Kidney glomerular epithelial cell (primary cell): ENCODE data around the gene SULT1C2.

Experiments
- DNase-seq: peaks from one replicate; lab custom pipeline; 2025; lab: John Stamatoyannopoulos, UW

The SULT1C2 gene

DNA sequence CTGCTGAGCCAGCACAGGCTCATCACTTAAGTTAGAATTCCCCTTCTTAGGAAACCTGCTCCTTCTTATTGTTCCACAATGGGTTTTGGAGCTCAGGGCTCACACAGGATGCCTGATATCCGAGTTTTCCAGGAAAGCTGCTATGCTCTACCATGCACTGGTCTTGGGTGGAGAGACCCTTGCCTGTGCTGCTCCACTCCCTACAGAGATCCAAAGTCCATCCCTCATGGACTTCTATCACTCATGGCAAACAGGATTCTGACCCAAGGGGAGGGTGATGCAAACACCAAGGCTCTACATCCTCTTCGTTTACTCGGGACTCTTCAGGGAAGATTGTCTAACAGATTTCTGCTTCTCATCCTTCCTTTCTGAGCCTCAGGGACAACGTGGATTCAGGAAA is 5.2 kb downstream of the SULT1C2 start:
- no peak for DNase-seq

DNA sequence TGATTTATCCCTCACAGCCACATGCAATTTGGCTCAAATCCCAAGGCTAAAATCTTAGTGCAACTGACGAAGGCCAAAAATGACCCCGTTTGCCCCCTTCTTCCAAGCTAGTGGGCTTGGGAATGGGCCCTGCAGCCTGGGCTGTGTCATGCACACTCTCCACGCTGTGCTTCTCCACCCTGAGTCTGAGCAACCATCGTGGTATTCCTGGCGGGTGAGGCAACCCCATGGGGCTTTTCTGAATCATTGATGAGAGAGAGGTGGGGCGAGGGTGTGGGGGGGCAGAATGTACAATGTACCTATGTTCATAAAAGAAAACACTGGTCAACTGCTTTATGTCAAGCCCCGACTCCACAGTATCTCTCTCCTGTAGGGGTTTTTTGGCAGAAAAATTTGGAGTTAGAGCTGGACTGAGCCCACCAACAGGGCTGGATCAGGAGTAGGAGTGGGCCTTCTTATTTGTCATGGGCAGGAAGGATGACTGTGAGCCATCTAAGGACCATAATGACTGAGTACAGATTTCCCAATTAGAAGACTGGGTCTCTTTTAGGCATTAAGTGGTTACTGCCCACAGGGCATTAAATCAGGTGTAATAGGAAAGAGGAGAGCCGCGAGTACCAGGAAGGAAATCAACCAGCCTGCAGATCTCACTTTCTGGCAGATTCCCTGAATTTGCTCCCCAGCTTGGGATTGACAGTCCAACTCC is 8.9 kb downstream of the SULT1C2 start:
- no peak for DNase-seq

DNA sequence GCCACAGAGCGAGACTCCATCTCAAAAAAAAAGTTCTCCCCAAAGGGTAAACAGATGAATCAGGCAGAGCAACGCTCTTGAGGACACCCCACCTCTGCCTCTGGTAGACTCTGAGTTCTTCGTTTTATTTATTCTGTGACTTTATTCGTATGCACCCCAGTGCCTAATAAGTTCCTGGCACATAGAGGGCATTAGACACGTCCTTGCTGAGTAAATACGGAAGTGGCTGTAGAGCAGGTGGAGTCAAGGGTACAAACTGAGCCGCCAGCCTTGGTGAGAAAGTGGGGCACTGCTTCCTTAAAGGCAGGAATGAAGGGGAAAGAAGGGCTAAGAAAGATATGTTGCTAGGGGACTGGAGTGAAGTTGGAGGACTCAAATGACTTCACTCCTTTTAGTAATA is 12.9 kb downstream of the SULT1C2 start:
- no peak for DNase-seq

DNA sequence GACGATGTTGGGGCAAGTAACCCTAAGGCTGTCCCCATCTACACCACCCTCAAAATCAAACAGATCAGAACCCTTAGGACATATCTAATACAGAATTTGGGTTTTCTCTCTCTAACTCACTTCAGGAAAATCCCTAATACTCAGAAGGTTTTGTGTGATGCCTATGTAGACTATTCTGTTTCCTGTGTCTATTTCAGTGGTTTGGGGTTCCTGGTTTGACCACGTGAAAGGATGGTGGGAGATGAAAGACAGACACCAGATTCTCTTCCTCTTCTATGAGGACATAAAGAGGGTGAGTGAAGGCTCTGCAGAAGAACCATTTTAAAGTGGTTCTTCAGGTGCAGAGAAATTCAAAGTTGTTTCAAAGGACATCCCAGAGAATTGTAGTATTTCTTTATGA is 16.3 kb downstream of the SULT1C2 start:
- DNase-seq = no peak

DNA sequence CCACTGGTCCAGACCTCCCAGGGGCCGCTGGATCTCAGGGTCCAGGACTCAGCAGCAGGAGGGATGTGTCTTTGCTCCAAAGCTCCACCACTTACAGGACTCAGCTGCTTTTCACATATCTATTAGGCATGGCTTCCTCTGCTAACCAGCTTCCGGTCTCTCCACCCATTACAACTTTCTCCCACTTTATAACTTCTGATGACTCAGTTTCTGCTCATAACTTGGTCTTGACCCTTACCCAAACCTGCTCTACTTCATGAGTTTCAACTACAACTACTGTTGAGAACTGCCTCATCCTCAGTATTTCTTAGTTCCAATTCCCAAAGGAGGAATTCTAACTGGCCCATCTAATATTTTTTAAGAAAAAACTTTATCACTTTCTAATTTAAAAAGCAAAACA is 17.2 kb downstream of the SULT1C2 start:
- no peak for DNase-seq

DNA sequence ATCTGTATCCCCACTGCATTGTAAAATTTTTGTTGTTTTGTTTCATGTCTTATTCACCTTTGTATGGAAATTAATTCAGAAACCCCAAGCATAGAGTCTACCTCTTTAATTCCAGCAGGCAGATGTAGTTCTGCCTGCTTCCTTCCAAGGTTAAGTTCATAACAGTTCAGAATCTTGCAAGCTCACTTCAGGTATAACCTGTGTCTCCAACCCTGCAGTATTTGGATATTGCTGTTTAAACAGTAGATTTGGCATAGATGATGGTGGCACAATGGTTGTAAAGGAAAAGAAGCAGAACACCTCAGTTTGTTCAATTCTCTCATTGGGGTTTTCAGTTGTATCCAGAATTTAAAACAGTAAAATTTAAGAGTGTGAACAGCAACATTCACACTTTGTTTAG is 21.2 kb downstream of the SULT1C2 start:
- DNase-seq = no peak

DNA sequence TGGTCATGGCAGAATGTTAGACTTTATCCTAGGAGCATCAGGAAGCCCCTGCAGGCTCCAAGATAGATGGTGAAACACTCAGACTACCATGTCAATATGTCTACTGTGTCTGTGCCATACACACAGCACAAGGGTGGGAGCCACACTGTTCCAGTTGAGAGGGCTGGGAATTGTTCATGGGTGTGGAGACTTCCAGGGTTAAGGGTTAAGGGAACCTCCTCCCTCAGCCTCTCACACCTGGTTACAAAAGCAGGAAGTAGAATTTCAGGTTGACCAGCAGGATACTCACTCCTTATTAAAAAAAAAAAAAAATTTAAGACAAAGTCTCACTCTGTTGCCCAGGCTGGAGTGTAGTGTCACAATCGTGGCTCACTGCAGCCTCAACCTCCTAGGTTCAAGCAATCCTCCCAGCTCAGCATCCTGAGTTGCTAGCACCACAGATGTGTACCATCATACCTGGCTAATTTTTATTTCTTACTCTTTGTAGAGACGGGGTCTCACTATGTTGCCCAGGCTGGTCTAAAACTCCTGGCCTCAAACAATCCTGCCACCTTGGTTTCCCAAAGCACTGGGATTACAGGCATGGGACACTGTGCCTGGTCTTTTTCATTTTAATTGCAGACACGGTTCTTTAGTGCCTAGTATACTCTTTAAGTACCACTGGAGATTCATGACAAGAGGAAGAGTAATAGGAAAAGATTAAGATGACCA is 26.0 kb downstream of the SULT1C2 start:
- DNase-seq = no peak

DNA sequence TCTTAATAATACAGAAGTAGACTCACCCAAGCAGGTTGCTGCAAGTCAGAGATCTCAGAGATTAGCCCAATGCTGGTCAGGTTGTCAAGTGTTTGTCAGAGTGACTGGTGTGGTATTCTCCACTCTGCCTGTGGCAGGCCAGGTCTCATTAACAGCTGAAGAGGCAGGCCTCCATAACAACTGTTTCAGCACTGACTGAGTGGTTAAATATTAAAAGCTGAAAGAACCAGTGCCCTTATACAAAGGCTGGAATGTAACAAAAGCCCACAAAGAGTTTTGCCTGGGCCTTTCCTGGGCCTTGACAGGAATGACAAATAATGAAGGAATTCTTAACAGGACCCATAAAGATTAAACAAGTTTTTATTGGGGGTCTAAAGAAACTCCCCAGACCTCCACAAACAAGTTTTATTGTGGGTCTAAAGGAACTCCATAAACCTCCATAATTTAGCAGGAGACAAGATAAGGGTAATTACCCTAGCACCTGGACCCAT is 26.8 kb downstream of the SULT1C2 start:
- DNase-seq = peak; percentile 81

DNA sequence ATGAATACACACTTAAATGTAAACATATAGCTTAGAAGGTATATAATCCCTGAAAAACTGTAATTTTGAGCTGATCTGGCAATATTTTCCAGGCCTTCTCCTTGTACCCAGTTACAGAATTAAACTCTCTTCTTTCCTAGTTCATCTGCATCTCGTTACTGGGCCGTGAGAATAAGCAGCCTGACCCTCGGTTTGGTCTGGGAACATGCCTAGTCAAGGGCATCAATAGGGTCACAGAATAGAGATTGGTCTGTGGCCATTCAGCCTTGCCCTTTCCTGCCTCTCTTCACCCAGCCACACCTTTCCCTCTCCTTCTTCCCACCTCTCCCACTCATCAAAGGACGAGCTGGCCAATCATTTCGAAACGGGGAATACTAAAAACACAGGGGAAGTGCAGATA is 27.3 kb downstream of the SULT1C2 start:
- peak; percentile 66 for DNase-seq

DNA sequence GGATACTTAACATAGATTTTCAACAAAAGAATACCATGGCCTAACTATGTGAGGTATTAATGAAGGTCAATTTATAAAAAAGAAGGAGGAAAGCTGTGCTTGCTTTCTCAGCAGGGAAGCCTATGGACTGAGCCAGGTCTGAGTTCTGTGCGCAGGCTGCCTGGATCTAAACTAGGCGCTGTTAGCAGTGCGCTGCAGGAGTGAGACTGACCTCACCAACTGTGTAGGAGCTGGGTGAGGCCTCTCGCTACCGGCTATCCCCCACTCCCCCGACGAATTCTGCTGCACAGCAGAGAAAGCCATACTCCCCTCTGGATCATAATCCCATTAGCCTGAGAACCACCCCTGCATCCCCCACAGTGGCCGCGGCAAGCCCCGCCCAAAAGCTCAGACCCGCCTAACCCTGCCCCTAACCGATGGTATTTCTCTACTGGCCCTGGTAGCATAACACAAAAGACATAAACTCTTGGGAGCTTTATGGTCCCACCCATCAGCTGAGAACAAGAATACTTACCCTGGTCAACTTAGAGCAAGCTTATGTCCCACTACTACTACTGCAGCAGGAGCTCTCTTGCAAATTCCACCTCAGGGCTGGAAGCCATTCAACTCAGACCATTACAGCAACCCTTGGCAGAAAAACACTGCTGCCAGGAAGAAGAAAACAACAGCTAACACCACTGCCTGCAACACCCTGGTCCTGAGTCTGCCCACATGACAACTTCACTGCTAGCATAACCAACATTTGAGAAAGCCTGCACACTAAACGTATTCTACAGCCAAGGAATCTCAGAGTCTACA is 28.0 kb downstream of the SULT1C2 start:
- peak; percentile 66 for DNase-seq

DNA sequence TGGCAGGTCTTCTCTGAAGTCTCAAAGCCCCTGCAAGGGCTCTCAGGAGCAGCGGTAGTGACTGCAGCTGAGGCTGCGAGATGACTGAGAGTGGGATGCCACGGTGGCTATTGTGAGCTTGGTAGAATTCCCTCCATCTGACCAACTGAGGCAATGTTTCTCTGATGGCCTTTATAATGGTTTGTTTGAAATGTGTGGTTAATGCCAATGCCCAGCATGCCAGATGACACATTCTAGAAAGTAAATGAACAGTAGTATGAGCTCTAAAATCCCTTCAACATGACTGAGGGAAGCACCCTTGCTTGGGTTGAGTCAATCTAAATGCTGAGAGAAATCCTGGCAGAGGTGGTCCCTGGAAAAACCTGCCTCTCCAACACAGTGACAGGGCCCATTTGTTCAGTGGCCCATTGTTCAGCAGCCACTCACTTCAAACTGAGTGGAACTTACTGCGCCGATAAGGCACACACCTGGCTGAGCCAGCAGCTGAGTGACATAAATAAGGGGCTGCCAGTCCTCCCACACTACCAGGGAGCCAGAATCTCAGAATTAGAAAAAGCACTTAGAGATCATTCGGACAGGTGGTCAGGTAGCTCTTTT is 31.7 kb downstream of the SULT1C2 start:
- no peak for DNase-seq

DNA sequence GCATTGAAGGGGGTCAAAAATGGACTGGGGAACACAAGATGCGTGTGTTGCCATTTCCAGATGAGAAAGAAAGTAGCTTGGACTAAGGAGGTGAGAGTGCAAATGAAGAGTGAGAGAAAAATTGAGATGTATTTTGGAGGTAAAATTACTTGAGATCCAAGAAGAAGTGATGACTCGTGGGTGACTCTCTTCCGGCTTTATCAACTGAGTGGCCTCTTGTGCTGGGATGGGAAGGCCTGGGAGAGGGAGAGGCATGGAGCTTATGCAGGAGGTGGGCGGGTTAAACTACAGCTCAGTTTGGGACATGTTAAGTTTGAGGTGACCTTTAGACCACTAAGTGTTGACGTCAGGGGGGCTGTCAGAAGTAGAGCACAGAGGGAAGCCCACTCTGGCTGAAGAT is 34.9 kb downstream of the SULT1C2 start:
- no peak for DNase-seq

DNA sequence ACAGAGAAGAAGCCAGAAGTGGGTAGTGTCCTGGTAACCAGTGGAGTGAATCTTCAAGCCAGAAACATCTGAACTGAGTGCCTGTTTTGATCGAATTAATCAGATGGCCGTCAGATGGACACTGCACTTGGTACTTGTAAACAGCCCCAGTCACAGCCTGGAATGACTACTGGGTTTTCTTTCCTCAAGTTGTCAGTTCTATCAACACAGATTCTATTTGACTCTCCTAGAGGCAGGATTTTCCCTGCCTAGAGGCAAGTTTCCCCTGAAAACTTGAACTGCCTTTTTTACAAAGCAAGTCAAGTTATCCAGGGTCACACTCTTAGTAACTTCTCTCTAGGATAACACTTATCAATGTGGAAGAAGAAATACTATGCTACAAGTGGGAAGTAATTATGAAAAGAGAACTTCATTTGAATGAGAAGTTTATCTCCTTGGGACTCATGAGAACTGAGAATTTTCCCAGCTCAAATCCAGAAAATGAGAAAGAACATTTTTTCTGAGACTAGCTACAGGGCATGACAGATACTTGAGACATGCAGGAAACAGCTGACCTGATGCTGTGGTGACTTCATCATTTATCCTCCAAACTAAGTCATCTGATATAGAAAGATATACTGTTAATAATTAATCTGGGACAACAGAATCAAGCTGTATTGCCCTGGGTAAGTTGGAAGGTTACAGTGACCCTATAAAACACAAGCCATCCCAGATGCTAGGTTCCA is 36.0 kb downstream of the SULT1C2 start:
- peak; percentile 33 for DNase-seq

DNA sequence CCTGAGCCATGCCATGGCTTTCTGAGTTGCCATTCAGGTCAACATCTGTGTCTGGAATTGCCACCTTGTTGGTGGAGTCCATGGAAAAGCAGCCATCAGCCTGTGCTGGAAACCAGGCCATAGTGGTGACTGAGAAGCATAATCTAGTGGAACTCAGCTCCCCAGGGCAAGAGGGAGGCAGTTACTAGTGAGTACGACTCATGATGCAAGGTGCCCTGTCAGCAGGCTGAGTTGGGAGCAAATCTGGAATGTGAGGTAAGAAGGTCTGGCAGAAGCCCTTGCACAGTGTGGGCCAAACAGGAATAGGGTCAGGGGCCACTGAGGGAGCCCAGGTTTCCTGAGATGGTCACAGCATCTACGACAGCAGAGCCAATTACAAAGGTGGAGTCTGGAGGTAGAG is 37.1 kb downstream of the SULT1C2 start:
- peak; percentile 8 for DNase-seq

DNA sequence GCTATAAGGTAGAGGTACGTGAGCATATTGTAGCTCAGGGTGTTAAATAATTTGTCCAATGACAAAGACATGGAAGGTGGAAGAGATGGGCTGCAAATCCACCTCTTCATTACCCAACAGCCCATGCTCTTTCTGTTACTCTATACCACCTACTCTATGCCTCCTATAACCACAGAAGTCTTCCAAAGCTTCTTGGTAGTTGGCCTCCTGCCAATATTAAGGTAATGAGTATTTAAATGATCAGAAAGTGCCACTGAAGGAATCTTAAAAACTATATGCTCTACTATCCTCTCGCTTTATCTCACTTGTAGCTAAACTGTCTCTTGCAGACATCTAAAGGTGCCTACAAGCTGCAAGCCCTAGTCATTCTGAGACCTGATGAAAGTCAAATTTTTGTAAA is 41.1 kb downstream of the SULT1C2 start:
- DNase-seq = no peak

DNA sequence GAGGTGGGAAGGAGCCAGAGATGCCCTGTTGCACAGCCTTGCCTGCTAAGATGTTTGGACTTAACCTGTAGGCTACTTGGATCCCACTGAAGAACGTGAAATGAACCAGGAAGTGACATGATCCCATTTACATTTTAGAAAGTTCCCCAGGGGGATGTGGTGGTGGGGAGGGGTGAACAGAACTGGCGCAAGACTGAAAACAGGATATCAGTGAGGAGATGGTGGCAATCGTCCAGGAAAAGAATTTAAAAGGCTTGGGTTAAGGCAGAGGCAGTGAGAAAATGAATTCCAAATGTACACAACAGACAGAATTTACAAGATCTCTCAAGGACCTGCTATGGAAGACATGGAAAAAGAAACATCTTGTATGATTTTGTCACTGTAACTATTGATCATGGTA is 42.3 kb downstream of the SULT1C2 start:
- DNase-seq = no peak

DNA sequence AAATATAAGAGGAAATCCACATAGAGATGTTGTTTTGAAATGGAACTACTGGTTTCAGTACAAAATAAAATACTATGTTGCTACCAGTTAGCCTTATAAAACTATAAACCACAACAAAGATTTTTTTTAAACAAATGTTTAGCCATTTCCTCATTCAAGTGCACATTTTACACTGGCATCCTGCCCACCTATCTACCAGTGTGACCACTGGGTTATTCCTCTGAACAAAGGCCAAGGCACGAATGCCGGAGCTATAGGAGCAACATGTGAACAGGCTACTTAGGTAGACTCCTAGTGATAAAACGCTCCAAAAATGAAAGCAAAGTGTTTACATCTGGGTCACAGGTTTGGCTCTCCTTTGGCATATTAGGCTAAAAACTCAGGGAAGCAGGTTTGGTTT is 57.3 kb downstream of the SULT1C2 start:
- no peak for DNase-seq

DNA sequence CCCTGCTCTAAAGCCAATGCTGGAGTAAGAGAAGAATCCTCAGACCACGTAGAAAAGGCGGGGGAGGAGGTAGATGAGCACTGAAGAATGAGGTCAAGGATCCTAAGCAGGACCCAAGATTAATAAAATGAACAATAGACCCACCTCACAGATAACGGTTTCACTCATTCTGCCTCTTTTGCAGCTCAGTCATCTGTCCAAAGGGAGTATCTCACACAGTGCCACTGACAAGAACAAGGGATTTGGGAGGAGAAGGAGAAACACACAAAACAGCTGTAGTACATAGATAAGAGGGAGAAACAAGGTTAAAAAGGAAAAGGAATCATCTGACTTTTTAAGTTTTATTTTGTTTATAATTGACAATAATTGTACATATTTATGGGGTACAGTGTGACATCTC is 58.1 kb downstream of the SULT1C2 start:
- no peak for DNase-seq

DNA sequence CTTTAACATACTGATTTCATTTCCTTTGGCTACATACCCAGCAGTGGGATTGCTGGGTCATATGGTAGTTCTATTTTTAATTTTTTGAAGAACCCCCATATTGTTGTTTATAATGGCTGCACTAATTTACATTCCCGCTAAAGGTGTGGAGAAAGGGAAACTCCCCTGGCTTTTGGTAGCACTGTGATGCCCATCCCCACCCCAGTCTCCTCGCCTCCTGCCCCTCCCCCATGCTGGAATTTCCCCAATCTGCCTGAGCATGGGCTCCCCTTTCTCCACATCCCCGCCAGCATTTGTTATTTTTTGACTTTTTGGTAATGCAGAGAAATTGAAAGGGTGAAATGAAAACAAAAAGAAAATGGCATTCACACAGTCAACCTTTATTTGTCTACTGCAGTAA is 59.1 kb downstream of the SULT1C2 start:
- no peak for DNase-seq

DNA sequence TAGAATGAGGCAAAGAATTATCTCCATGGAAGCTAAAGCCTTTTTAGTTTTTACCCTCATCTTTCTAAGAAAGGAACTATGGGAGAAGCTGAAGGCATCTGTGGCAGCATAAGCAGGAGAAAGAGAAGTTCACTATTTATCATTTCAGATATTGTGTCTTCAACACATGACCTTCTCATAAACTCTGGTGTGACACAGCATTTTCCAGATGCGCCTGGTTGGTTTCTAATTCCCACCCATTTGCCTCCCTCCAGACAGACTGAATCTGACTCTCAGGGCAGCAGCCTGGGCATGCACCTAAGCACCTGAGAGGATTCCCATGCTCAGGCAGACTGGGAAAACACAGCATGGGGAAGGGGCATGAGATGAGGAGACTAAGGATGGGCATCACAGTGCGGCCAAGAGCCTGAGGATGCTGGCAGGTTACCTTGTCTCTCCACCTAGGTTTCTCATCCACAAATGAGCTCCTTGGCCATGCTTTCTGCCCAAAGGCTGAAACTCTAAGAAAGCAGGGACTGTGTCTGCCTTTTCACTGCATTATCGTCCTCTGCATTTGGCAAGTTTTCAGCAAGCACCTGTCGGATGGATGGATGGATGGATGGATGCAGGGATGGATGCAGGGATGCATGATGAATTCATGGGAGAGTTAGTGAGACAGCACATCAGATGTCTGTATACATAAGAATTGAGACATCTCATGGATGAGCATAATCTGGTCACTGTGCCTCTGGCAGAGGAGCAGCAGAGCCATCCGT is 60.3 kb downstream of the SULT1C2 start:
- DNase-seq = peak; percentile 36

DNA sequence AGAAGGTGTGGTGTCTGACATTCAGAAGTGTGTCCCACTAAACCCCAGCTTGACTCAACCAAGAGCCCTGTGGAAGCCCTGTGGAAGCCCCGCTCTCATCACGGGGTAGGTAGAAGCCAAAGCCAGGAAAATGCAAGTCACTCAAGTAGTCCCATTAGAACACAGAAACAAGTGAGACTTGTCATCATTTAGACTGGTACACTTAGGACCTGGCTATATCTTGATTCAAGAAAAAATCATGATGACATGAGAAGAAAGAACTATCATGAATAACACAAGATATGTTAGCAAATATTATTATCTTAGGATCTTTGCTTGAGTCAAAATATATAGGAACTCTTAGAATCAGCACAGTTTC is 60.9 kb downstream of the SULT1C2 start:
- DNase-seq = no peak
